Activated CD4-positive, alpha-beta T cell treated with anti-CD3 and anti-CD28 coated beads, Interleukin-2, amount 50 U/mL, for 16 hours (primary cell): Measurements from ENCODE around the gene ARHGEF9.

Experiments used
- DNase-seq: peaks from one replicate; pipeline ENCODE4 v3.0.0-alpha.2; 2020

ARHGEF9 gene

GRCh38 chrX:63744850-63745394, 40.1 kb downstream of the ARHGEF9 start:
- DNase-seq = no peak

- DNase-seq = no peak
Observed at GRCh38 chrX:63743596-63743995, 41.4 kb downstream of the ARHGEF9 start.

- DNase-seq = no peak
Observed at GRCh38 chrX:63740382-63740781, 44.6 kb downstream of the ARHGEF9 start.

- no peak for DNase-seq
Observed at GRCh38 chrX:63739885-63740284, 45.1 kb downstream of the ARHGEF9 start.

GRCh38 chrX:63738696-63739095, 46.3 kb downstream of the ARHGEF9 start:
- peak; percentile 51 for DNase-seq

- no peak for DNase-seq
Observed at GRCh38 chrX:63737131-63737921, 47.7 kb downstream of the ARHGEF9 start.

GRCh38 chrX:63735882-63736281, 49.1 kb downstream of the ARHGEF9 start:
- DNase-seq = no peak

- DNase-seq = no peak
Observed at GRCh38 chrX:63720293-63720692, 64.7 kb downstream of the ARHGEF9 start.

GRCh38 chrX:63719633-63720032, 65.4 kb downstream of the ARHGEF9 start:
- no peak for DNase-seq

- DNase-seq = no peak
Observed at GRCh38 chrX:63718010-63718694, 66.9 kb downstream of the ARHGEF9 start.

- no peak for DNase-seq
Observed at GRCh38 chrX:63713526-63713925, 71.5 kb downstream of the ARHGEF9 start.

- DNase-seq = no peak
Observed at GRCh38 chrX:63708801-63709200, 76.2 kb downstream of the ARHGEF9 start.

GRCh38 chrX:63702556-63702955, 82.5 kb downstream of the ARHGEF9 start:
- DNase-seq = no peak

GRCh38 chrX:63686878-63687714, 97.9 kb downstream of the ARHGEF9 start:
- DNase-seq = peak; percentile 43

GRCh38 chrX:63680423-63680822, 104.6 kb downstream of the ARHGEF9 start:
- DNase-seq = no peak

GRCh38 chrX:63679432-63679831, 105.6 kb downstream of the ARHGEF9 start:
- DNase-seq = no peak

GRCh38 chrX:63675716-63676115, 109.3 kb downstream of the ARHGEF9 start:
- DNase-seq = no peak

GRCh38 chrX:63673896-63674295, 111.1 kb downstream of the ARHGEF9 start:
- DNase-seq = no peak

GRCh38 chrX:63664741-63665140, 120.3 kb downstream of the ARHGEF9 start:
- DNase-seq = no peak

- no peak for DNase-seq
Observed at GRCh38 chrX:63664083-63664482, 120.9 kb downstream of the ARHGEF9 start.

- no peak for DNase-seq
Observed at GRCh38 chrX:63661676-63662075, 123.3 kb downstream of the ARHGEF9 start.

- no peak for DNase-seq
Observed at GRCh38 chrX:63658920-63659319, 126.1 kb downstream of the ARHGEF9 start.

GRCh38 chrX:63657821-63658220, 127.2 kb downstream of the ARHGEF9 start:
- DNase-seq = no peak
